ENCODE data around the gene RDH5.

RDH5 gene

DNA sequence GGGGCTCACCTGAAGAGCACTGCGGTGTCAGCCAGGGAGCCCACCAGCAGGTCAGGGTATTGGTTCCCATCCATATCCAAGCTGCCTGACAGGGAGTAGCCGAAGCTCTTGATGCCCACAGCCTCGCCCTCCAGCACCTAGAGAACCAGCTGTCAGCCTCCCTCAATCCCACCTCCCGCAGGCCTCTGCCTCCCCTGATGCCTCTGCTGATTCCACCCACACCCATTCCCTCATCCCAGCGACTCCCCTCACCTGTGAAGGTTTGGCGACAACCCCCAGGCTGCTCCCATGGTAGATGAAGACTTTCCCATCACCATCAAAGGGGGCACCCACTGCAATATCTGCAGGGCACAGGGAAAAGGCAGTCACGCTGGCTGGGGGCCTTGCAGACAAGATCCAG, 22.5 kb upstream of the RDH5 start:
- no peak for TF ChIP-seq REST (IDR thresholded peaks at IDR 0.05; ENCODE audit: low read depth)
- TF ChIP-seq, protein P1, sequence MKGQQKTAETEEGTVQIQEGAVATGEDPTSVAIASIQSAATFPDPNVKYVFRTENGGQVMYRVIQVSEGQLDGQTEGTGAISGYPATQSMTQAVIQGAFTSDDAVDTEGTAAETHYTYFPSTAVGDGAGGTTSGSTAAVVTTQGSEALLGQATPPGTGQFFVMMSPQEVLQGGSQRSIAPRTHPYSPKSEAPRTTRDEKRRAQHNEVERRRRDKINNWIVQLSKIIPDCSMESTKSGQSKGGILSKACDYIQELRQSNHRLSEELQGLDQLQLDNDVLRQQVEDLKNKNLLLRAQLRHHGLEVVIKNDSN (IDR thresholded peaks at IDR 0.05) = no peak
- TF ChIP-seq CREB1 (IDR thresholded peaks at IDR 0.05; ENCODE audit: low read depth) = no peak
- no peak for TF ChIP-seq TAF1 (IDR thresholded peaks at IDR 0.05; ENCODE audit: low read depth)
- TF ChIP-seq NFIC (IDR thresholded peaks at IDR 0.05) = no peak
- TF ChIP-seq, protein P2, sequence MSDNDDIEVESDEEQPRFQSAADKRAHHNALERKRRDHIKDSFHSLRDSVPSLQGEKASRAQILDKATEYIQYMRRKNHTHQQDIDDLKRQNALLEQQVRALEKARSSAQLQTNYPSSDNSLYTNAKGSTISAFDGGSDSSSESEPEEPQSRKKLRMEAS (IDR thresholded peaks at IDR 0.05) = no peak
- no peak for TF ChIP-seq FOXM1 (IDR thresholded peaks at IDR 0.05; ENCODE audit: borderline replicate concordance, low read depth)

GRCh38 chr12:55698241-55698955, 21.8 kb upstream of the RDH5 start:
- TF ChIP-seq EGR1 (IDR thresholded peaks at IDR 0.05) = no peak
- TF ChIP-seq TAF1 (IDR thresholded peaks at IDR 0.05; ENCODE audit: low read depth) = no peak
- no peak for TF ChIP-seq YY1 (IDR thresholded peaks at IDR 0.05; ENCODE audit: low read depth)
- no peak for TF ChIP-seq TCF12 (IDR thresholded peaks at IDR 0.05; ENCODE audit: low read depth)
- no peak for TF ChIP-seq NFIC (IDR thresholded peaks at IDR 0.05)
- TF ChIP-seq, protein P2 (IDR thresholded peaks at IDR 0.05) = no peak
- TF ChIP-seq RAD21 (IDR thresholded peaks at IDR 0.05; ENCODE audit: low read depth) = no peak
- TF ChIP-seq REST (IDR thresholded peaks at IDR 0.05; ENCODE audit: low read depth) = no peak
- no peak for TF ChIP-seq FOXM1 (IDR thresholded peaks at IDR 0.05; ENCODE audit: borderline replicate concordance, low read depth)
- TF ChIP-seq TEAD4 (IDR thresholded peaks at IDR 0.05) = no peak

DNA sequence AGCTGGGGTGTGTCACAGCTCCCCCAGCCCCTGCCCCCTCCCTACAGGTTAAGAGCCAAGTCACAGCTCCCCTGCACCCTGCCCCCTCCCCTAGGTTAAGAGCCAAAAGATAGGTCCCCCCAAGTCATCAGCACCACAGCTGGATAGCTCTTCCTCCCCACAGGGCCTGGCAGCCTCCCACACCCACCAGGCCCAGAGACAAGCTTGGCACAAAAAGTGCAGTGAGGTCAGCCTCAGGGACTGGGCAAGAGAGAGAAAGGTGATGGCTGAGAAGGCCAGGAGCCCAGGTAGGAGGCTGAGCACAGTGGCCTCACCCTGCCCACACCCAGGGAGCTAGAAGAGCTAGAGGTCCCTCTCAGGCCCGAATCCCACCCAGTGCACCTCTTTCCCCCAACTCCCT, 21.2 kb upstream of the RDH5 start:
- TF ChIP-seq ZBTB7A (IDR thresholded peaks at IDR 0.05; ENCODE audit: low read depth) (no peak), TCF12 (IDR thresholded peaks at IDR 0.05; ENCODE audit: low read depth) (no peak), CEBPB (IDR thresholded peaks at IDR 0.05) (no peak), NFIC (IDR thresholded peaks at IDR 0.05) (no peak), EGR1 (IDR thresholded peaks at IDR 0.05) (no peak), YY1 (IDR thresholded peaks at IDR 0.05; ENCODE audit: low read depth) (no peak), EP300 (IDR thresholded peaks at IDR 0.05; ENCODE audit: borderline replicate concordance) (no peak), RAD21 (IDR thresholded peaks at IDR 0.05; ENCODE audit: low read depth) (no peak), REST (IDR thresholded peaks at IDR 0.05; ENCODE audit: low read depth) (no peak)
- TF ChIP-seq, protein P1 (IDR thresholded peaks at IDR 0.05) = no peak
- TF ChIP-seq, protein P2 (IDR thresholded peaks at IDR 0.05) = no peak

GRCh38 chr12:55699471-55700055, 20.6 kb upstream of the RDH5 start:
- TF ChIP-seq, protein P1 (IDR thresholded peaks at IDR 0.05) = no peak
- no peak for TF ChIP-seq REST (IDR thresholded peaks at IDR 0.05; ENCODE audit: low read depth)
- TF ChIP-seq NFIC (IDR thresholded peaks at IDR 0.05) = no peak
- TF ChIP-seq TEAD4 (IDR thresholded peaks at IDR 0.05) = no peak
- no peak for TF ChIP-seq CEBPB (IDR thresholded peaks at IDR 0.05)
- TF ChIP-seq RAD21 (IDR thresholded peaks at IDR 0.05; ENCODE audit: low read depth) = no peak
- no peak for TF ChIP-seq FOXM1 (IDR thresholded peaks at IDR 0.05; ENCODE audit: borderline replicate concordance, low read depth)
- no peak for TF ChIP-seq YY1 (IDR thresholded peaks at IDR 0.05; ENCODE audit: low read depth)
- no peak for TF ChIP-seq ZBTB7A (IDR thresholded peaks at IDR 0.05; ENCODE audit: low read depth)
- TF ChIP-seq CREB1 (IDR thresholded peaks at IDR 0.05; ENCODE audit: low read depth) = no peak
- TF ChIP-seq TCF12 (IDR thresholded peaks at IDR 0.05; ENCODE audit: low read depth) = no peak
- TF ChIP-seq, protein P2 (IDR thresholded peaks at IDR 0.05) = no peak
- TF ChIP-seq EGR1 (IDR thresholded peaks at IDR 0.05) = no peak
- TF ChIP-seq EP300 (IDR thresholded peaks at IDR 0.05; ENCODE audit: borderline replicate concordance) = no peak
- TF ChIP-seq TAF1 (IDR thresholded peaks at IDR 0.05; ENCODE audit: low read depth) = no peak

Data from Ishikawa (cell line).